ENCODE results near the gene LTA4H.
"Not testable (repeated sequence)": the region's sequence is repeated elsewhere in the genome, so short reads cannot be mapped to it uniquely, and the experiment has no call there.

DNA sequence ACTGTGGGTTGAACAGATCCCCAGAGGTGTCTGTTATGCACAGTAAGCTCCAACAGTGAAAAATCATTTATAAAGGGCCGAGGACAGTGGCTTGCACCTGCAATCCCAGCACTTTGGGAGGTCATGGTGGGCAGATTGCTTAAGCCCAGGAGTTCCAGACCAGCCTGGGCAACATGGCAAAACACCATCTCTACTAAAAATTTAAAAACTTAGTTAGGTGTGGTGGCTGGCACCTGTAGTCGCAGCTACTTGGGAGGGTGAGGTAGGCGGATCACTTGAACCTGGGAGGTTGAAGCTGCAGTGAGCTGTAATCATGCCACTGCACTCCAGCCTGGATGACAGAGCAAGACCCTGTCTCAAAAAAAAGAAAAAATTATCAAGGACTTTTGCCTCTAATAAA, 30.4 kb upstream of the LTA4H start:
- TF ChIP-seq POLR2A (IDR thresholded peaks at IDR 0.05), result not testable (repeated sequence)
- TF ChIP-seq, protein P1, sequence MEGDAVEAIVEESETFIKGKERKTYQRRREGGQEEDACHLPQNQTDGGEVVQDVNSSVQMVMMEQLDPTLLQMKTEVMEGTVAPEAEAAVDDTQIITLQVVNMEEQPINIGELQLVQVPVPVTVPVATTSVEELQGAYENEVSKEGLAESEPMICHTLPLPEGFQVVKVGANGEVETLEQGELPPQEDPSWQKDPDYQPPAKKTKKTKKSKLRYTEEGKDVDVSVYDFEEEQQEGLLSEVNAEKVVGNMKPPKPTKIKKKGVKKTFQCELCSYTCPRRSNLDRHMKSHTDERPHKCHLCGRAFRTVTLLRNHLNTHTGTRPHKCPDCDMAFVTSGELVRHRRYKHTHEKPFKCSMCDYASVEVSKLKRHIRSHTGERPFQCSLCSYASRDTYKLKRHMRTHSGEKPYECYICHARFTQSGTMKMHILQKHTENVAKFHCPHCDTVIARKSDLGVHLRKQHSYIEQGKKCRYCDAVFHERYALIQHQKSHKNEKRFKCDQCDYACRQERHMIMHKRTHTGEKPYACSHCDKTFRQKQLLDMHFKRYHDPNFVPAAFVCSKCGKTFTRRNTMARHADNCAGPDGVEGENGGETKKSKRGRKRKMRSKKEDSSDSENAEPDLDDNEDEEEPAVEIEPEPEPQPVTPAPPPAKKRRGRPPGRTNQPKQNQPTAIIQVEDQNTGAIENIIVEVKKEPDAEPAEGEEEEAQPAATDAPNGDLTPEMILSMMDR (IDR thresholded peaks at IDR 0.05), result not testable (repeated sequence)
